Thyroid gland (tissue), 4 donors: Measurements from ENCODE around the gene HAAO. TPM values are rescaled to one million over a fixed set of nuclear protein-coding genes. Genes with fewer than 3 reads are reported as not detected.

Experiments
- DNase-seq, 2 donors: peaks; one replicate each; pipeline ENCODE4 v3.0.0-alpha.2; 2019
- H3K27ac ChIP-seq, 3 donors: fragments of 200-600 bp; sonication (generic); 1 replicate in 2 of 3; 2 replicates in 1 of 3; pipeline ENCODE4 v1.5.1; 2016 to 2019; ENCODE audit warnings: mild to moderate bottlenecking in 1 of 3, moderate library complexity in 1 of 3
- H3K27me3 ChIP-seq: fragments of 200-600 bp; sonication (generic); one replicate; pipeline ENCODE4 v1.5.1; 2019
- H3K36me3 ChIP-seq, 2 donors: fragments of 200-600 bp; sonication (generic); one replicate each; pipeline ENCODE4 v1.5.1; 2016 to 2019
- H3K4me1 ChIP-seq, 2 donors: fragments of 200-600 bp; sonication (generic); one replicate each; pipeline ENCODE4 v1.5.1; 2017 to 2019
- H3K4me3 ChIP-seq, 3 donors: fragments of 200-600 bp; sonication (generic); replicated peaks in 1 of 3; 1 replicate in 2 of 3; 2 replicates in 1 of 3; pipeline ENCODE4 v1.5.1; 2016; ENCODE audit warnings: mild to moderate bottlenecking in 1 of 3
- H3K9me3 ChIP-seq: fragments of 200-600 bp; sonication (generic); one replicate; pipeline ENCODE4 v1.5.1; 2017
- POLR2A ChIP-seq, 2 donors: fragments of 450-650 bp; IDR thresholded peaks; one replicate each; pipeline ENCODE4 v1.6.1; 2017; ENCODE audit warnings: antibody characterized with exemption in 2 of 2, mild to moderate bottlenecking in 2 of 2, moderate library complexity in 1 of 2
- WGBS, 2 donors: methylation state at CpG; one replicate each; pipeline ENCODE4 v1.1.5; 2017; 5-methylcytosine and 5-hydroxymethylcytosine counted together
- intact Hi-C: fragments of 100-400 bp; cut with DNase I; formaldehyde crosslinking; loops from one replicate; pipeline ENCODE4 v1.15.1; 2023
- total RNA-seq, 4 donors: library from RNA; depleted of rRNA; stranded (reverse); fragments of >200 nt; gene quantifications; one replicate each; pipeline ENCODE4 v1.2.3, GENCODE V29; 2016
- TF ChIP-seq, protein P1 (sequence below), 6 experiments: fragments of 200-600 bp in 3 of 6; fragments of 450-650 bp in 3 of 6; sonication (generic) in 3 of 6; IDR thresholded peaks; one replicate each; pipeline ENCODE4 v1.5.1; 2016 to 2019; ENCODE audit warnings: antibody characterized with exemption in 6 of 6, mild to moderate bottlenecking in 2 of 6, inconsistent platforms in 1 of 6, moderate library complexity in 1 of 6

The HAAO gene
- total RNA-seq, 4 donors from 2014 or later: 2.2 to 6.8 (median 3.9) TPM

GRCh38 chr2:42761554-42761953, 30.8 kb downstream of the HAAO start:
- TF ChIP-seq, protein P1, sequence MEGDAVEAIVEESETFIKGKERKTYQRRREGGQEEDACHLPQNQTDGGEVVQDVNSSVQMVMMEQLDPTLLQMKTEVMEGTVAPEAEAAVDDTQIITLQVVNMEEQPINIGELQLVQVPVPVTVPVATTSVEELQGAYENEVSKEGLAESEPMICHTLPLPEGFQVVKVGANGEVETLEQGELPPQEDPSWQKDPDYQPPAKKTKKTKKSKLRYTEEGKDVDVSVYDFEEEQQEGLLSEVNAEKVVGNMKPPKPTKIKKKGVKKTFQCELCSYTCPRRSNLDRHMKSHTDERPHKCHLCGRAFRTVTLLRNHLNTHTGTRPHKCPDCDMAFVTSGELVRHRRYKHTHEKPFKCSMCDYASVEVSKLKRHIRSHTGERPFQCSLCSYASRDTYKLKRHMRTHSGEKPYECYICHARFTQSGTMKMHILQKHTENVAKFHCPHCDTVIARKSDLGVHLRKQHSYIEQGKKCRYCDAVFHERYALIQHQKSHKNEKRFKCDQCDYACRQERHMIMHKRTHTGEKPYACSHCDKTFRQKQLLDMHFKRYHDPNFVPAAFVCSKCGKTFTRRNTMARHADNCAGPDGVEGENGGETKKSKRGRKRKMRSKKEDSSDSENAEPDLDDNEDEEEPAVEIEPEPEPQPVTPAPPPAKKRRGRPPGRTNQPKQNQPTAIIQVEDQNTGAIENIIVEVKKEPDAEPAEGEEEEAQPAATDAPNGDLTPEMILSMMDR (IDR thresholded peaks at IDR 0.05): no peak
- no peak for TF ChIP-seq POLR2A (IDR thresholded peaks at IDR 0.05)
- H3K27ac ChIP-seq: no peak overlapping the region
- H3K36me3 ChIP-seq: no peaks in the 10 kb centered on the region
- DNase-seq: no peak
- intact Hi-C loops: no loop called here
- no peak overlapping the region for H3K4me3 ChIP-seq
- 89 to 91% methylated on average over 9 of the region's 9 CpGs for WGBS, 2 donors
- H3K9me3 ChIP-seq: no peaks in the 10 kb centered on the region
- no peaks in the 10 kb centered on the region for H3K27me3 ChIP-seq
- H3K4me1 ChIP-seq: no peaks in the 10 kb centered on the region

DNA sequence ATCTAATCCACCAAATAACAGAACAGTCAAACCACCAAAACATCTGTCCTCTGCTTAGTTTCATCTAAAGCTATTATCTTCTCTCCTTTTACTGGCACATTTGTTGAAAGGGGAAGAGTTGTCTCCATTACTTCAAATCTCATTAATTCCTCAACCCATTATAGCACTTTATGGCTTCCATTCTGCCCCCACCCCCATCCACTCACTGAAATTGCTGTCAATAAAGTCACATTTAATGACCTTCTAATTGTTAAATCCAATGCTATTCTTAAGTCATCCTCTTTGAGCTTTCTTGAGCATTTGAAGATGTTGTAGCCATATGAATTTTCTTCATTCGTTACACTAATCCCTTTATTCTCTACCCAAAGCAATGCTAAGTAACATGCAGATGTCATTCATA, 33.6 kb downstream of the HAAO start:
- Histone ChIP-seq H3K27me3 (no peaks in the 10 kb centered on the region), H3K4me3 (no peak overlapping the region), H3K9me3 (no peaks in the 10 kb centered on the region), H3K36me3 (no peaks in the 10 kb centered on the region), H3K4me1 (peaks cover 9% of the 10 kb centered on the region in 2 donors), H3K27ac (no peak overlapping the region)
- no peak for DNase-seq
- intact Hi-C loops: no loop called here
- WGBS, 2 donors: 94 to 96% methylated on average over 1 of the region's 1 CpG
- TF ChIP-seq, protein P1 (IDR thresholded peaks at IDR 0.05): no peak
- no peak for TF ChIP-seq POLR2A (IDR thresholded peaks at IDR 0.05)

DNA sequence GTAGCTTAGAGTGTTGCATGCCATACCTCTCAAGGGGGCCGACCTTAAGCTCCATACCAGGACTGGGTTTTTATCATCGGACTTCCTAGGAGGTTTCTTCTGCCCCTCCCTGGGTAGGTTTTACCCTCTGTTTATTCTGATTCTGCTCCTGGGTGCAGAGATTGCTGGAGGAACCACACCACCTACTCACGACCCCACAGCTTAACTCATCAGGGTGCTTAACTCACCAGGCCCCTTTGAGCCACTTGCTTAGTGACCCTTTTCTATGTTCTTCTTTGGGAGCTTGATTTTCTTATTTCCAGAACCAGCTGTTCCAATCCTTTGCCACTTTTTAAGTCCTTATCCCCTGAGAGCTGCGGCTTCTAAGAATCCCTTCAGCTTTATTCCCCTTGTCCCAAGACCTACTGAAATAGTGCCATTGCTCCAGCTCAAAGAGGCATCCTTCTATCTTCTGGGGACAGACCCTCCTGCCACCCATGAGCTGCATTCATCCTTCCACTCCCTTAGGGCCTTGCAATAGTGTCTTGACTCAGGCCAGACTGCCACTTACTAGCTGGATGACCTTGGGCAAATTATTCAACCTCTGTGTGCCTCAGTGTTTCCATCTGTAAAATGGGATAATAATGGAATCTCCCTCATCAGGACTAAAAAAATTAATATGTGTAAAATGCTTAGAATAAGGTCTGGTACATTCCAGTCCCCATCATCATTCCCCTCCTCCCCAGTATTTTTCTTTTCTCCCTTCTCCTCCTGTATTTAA, 34.2 kb downstream of the HAAO start:
- Histone ChIP-seq H3K36me3 (no peaks in the 10 kb centered on the region), H3K27ac (no peak overlapping the region), H3K27me3 (no peaks in the 10 kb centered on the region), H3K4me3 (no peak overlapping the region), H3K4me1 (peaks cover 12 to 15% of the 10 kb centered on the region in 2 donors), H3K9me3 (no peaks in the 10 kb centered on the region)
- TF ChIP-seq, protein P1 (IDR thresholded peaks at IDR 0.05): no peak
- TF ChIP-seq POLR2A (IDR thresholded peaks at IDR 0.05): no peak
- intact Hi-C loops: no loop called here
- 78 to 95% methylated on average over 4 of the region's 4 CpGs for WGBS, 2 donors
- DNase-seq: no peak

DNA sequence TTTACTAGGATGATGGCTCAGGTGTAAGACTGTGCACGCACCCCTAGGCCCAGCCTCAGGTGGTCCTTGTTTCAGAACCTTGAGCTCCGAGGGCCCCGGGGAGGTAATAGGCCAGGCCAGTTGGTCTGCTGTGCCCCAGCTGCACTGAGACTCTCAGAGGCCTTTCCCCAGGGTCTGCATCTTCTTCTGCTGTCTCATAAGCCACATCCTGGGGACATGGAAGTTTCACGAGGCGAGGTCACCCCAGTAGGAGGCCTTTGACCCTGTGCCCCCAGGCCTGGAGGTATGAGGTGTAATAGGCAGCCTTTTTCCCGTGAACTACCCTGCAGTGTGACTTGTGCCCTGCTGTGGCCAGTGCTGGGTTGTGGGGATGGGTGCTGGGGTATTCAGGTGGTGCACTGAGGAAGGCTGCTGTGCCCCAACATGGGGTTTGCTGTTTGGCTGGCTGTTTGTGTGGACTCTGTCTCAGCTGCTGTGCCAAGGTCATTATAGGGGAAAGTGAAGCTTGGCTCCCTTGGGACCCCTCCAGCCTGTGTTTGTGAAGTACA, 35.3 kb downstream of the HAAO start:
- TF ChIP-seq POLR2A (IDR thresholded peaks at IDR 0.05): no peak
- TF ChIP-seq, protein P1 (IDR thresholded peaks at IDR 0.05): no peak
- intact Hi-C loops: no loop called here
- no peak for DNase-seq
- Histone ChIP-seq H3K4me1 (peaks cover 12 to 17% of the 10 kb centered on the region in 2 donors), H3K27me3 (no peaks in the 10 kb centered on the region), H3K9me3 (no peaks in the 10 kb centered on the region), H3K36me3 (no peaks in the 10 kb centered on the region), H3K27ac (no peak overlapping the region), H3K4me3 (no peak overlapping the region)
- 94 to 97% methylated on average over 6 of the region's 6 CpGs for WGBS, 2 donors

DNA sequence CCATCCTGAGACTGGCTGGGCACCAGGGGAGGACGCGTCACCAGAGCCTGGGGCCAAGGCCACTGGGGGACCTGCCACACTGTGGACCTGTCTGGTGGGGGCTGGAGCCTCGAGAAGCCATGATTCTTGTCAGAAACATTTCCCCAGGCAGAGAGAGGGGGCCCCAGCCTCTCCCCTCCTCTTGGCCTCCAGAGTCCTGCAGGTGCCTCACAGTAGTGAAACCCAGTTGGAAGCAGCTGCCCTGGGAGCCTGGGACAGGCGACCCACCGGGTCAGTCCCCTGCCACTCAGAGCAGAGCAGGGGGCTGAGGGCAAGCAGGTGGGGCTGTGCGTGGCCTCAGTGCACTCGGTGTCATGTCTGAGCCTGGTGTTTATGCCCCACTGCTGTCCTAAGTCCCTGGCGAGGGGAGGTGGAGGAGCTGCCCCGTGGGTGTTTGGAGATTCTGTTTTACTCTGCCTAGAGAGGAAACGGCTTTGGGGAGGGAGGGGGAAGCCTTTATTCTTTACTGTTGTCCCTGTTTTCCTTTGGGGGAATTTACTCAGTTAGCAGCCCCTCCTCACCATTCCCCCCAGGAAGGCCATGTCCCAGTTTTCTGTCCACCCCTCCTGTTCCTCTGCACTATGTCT, 36.1 kb downstream of the HAAO start:
- no peak for DNase-seq
- Histone ChIP-seq H3K36me3 (no peaks in the 10 kb centered on the region), H3K27me3 (no peaks in the 10 kb centered on the region), H3K4me3 (no peak overlapping the region), H3K27ac (no peak overlapping the region), H3K4me1 (peaks cover 12 to 17% of the 10 kb centered on the region in 2 donors), H3K9me3 (no peaks in the 10 kb centered on the region)
- intact Hi-C loops: no loop called here
- TF ChIP-seq POLR2A (IDR thresholded peaks at IDR 0.05): no peak
- TF ChIP-seq, protein P1 (IDR thresholded peaks at IDR 0.05): no peak
- WGBS, 2 donors: 75 to 76% methylated on average over 7 of the region's 10 CpGs
